Muscle of back (tissue), 11 donors: ENCODE measurements around the gene CLHC1. TPM values are rescaled to one million over a fixed set of nuclear protein-coding genes. Genes with fewer than 3 reads are reported as not detected.

Experiments used
- DNase-seq, 3 donors: peaks; one replicate each; pipeline versions ENCODE4 v3.0.0 to v3.0.0-alpha.2; 2013
- polyA plus RNA-seq, 10 donors: library from polyadenylated mRNA; unstranded; fragments of 120-200 nt; gene quantifications; one replicate each; pipeline ENCODE4 v1.2.1, GENCODE V29; 2013; ENCODE audit not compliant: insufficient read length in 10 of 10

CLHC1 gene
- polyA plus RNA-seq, 10 donors: 4.9 to 17.6 (median 11.9) TPM

DNA sequence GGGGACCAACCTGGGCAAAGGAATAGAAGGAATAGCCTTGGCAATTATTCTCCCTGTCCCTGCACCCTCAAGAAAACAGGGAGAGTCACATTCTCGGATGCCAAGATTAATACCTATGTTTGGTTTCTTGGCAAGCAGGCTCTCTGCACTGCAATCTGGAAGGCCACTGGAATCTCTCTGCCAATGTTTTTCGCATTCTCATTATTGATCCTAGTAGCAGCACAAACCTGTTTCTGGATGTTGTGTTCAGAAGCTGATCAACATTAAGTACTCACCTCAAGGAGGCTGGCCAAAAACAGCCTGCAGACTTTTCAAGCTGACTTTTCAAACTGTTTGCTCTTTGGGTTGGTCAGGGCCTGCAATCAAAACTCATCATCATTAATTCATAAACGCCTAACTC lies 62.2 kb downstream of the CLHC1 start:
- no peak for DNase-seq

DNA sequence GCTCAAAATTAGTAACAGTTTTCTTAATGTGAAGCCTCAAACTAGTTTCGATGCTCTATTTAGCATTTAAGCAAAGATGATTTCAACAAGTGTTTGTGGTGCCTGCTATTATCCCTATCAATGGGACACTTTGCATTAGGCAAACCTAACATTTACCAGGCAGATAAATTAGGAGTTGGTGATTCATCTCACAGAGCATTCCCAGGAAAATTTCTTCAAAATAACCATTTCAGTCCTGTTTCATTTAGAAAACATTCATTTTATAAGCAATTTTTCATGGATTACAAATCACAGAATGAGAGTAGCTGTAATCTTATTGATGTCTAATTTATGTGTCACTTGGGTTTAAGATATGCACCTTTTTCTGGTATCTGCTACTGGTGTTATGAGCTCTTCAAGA lies 62.7 kb downstream of the CLHC1 start:
- no peak for DNase-seq

DNA sequence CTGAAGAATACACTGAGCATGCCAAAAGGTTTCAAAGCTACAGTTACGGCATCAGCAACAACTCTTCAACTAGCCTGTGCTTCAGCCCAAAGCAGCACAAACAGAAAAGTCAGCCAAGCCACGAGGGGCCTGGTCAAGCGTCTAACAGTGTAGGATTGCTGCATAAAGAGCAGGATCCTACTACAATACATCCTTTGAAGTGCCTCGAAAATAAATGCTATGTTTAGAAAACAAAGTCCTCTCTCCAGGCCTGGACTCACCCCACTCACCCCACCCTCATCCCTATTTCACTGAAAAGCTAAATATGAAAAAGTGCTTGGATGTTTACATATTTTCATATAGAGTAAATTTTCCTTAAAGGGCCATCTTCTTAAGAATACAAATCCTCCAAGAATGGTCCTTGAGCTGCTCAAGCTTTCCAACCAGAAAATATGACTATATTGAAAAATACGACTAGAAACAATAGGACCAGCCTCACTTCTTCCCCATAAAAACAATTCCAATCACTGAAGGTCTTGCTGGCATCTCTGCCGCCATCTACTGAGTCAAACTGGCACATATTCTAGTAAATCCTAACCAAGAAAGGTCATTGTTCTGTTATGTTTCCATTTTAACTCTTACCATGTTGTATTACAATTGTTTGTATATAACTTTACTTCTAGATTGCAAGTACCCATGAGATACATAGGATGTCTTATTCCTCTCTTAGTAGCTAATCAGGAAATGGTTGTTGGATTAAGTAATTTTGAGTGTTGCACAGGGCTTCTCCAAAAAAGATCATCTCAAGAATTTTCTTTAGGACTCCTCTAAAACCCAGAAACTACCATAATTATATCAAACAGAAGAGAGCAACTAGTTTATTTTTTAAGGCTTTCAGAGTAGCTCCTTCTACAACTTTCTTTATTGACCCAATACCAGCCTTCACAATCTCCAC lies 63.6 kb downstream of the CLHC1 start:
- peak; percentile 58 to 83 (median 70) for DNase-seq

DNA sequence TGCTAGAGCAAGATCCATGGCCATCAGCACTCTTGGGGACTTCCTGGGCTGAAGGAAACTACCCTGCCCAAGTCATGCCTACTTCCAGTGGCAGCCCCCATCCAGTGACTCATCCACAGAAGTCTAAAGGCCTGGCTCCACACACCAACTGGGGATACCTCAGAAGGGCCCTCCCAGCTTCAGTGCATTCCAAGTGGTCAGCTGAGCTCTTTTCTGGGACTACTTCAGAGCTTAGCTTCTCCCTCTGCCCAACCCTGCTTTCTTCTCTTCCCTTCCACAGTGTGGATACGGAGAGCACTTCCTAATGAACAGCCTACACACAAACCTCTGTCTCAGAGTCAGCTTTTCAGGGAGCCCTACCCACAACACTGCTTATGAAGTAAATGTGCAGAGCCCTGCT lies 66.5 kb downstream of the CLHC1 start:
- no peak for DNase-seq

DNA sequence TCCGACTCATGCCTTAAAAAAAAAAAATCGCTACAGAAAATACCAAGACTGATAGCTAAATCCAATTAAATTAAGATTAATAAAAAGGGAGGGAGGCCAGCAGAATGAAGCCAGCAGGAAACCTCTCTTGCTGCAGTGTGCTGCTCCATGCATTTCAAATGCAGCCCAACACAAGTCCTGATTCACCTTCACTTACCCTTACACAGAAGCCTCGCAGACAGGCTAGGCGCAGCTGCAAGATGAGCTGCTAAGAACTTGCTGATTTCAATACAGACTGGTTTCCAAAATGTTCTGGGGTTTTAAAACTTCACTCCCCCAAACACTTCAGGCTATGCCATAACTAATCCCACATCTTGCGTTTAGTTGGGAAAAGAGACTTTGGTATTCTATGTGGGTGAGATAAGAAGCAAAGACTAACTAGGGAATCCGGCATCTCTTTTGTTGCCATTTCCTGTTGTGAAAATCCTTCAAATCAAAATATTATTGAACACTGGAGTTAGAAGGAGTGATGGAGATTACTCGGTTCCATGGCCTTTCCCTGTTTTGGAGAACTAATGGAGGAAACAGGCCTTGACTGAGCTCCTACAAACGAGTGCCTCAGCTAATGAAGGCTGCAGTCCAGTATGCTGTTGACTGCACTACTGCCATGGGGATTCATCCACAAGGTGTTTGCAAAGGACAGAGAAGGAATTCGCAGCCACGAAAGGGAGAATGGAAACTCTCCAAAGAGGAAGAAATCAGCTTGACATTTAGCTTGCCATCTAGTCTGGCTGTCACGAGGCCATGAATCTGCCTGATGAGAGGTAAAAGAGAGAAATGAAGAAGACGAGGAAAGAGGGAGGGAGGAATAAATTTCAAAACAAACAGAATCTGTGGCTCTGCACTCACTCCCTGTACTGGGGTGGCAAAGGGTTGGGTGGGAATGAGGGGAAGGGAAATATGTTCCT lies 67.3 kb downstream of the CLHC1 start:
- DNase-seq: no peak

DNA sequence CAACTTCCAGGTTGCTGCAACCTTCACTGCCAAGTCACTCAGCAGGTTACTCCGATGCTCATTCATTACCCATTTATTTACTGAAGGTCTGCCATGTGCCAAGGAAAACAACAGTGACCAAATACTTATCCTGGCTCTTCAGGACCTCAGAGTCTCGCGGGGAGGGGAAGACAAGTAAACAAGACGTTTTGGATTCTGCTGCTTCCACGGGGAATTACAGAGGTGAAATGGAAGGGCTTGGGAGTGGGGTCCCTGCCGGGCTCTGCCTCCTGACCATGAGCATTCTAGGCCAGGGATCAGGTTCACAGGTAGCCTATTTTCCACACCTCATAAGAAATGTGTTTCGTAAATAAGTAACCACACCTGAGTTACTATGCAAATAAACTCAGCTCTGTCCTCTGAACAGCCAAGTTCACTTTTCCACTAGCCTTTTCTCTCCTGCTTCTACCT lies 68.1 kb downstream of the CLHC1 start:
- no peak for DNase-seq

DNA sequence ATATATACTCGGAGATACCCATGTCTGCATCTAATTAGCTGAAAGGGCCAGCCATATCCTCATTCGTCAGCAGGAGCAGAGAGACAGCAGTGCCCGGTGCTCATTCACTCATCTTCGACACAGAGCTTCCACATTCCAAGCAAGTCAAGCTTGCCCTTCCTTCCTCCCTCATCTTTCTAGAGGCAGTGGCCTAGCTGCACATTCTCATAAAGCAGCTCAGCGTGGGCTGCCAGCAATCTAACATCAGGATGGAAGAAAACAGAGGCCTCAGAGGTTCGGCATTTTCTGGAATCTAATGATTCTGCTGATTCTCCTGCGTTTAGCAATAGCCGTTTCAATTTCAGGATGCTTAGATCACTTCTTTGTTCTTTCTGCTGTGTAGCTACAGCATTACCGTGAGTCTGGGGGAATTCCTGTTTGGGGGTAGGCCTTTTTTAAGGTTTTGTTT lies 68.8 kb downstream of the CLHC1 start:
- peak in 2 of 3 donors; percentile 57 to 69 for DNase-seq

DNA sequence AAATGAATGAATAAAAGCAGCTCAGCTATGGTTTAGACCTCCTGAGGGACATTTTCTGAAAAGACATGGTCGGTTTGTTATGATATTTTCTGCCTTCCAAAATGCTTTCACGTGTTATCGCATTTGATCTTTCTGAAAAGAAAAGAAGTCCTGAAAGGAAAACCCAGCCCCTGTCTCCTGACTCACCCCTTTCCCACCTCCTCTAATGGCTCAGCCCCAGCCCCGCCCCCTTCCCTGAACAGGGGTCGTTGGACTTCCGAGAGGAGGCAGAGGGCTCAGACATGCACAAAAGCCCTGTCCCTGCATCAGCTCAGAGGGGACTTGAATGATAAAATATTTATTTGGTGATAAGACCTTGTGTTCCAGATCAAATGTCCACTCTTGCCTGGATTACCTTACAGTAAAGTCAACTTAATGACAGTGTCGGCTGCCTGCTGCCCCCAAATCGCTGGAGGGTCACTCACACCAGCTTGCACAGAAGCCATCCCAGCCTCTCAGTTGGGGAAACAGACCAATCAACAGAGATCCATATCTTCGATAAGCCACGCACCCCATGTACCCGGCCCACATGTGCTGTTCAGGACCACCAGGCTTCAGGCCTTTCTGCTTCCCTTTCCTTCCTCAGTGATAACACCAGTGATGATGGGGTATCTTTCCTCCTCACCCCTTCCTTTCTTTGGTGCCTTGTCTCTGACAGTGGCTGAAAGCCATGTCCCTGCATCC lies 69.6 kb downstream of the CLHC1 start:
- DNase-seq: no peak

DNA sequence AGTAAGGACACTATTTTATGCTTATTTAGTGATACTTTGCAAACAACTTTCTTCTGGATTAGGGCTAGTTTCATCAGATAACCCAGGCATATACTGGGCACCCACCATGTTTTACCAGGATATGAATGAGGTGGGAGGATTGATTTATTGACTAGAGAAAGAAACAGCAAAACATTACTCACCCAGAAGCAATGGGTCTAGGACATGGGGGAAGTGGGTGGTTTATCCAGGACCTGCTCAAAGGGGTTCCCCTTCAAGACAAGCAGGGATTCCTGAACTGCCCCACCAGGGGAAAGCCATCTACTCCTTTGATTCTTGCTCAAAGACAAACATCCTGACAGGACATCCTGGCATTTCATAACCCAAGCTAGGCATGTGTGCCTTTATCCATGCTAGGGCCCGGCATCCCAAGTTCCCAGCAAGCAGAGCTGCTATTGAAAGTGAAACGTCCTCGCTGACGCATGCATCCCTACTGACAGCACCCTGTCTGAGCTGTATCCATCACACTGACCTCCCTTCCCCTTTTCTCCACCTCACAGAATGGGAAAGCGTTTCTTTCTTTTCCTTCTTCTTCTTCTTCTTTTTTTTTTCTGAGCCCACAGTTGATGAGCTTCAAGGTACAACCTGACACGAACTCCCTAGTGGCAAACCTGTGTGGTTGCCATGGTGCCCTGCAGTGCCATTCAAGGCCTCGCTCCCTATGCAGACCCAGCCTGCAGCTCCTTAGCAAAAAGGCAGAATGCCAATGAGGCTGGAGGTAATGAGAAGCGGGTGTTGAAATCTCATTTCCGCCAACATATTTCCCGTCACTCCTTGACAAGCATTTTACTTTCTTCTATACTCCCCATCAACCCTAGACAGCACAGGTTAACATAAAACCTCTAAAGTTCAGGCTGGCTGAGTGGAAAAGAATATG lies 70.5 kb downstream of the CLHC1 start:
- DNase-seq: no peak

DNA sequence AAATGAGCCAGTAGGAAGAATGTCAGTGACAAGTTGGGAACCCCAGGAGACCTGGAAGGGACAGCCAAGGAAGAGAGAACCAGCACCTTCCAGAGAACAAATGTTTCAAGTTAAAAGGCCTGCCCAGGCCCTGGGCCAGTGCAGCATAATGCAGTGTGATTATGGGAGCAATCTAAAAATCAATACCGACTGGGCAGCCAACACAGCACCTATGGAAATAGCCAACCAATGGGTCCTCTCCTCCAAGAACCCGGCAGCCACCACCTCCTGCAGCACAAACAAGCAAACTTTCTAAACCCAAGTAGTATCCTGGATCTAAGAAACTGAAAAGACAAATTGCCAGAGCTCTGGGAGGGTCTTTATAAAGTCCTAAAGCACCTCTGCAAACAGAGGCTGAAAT lies 71.7 kb downstream of the CLHC1 start:
- no peak for DNase-seq

DNA sequence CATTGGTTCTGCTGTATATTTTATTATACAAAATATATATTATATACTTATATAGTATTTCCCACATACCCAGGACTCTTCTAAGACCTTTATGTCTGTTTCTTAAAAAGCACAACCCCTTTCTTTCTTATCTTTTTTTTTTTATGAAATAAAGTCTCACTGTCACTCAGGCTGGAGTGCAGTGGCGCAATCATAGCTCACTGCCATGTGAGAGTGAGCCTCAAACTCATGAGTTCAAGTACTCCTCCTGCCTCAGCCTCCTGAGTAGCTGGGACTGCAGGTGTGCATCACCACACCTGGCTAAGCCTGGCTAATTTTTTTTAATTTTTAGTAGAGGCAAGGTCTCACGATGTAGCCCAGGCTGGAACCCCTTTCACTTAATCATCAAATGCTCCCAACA lies 72.3 kb downstream of the CLHC1 start:
- no peak for DNase-seq

DNA sequence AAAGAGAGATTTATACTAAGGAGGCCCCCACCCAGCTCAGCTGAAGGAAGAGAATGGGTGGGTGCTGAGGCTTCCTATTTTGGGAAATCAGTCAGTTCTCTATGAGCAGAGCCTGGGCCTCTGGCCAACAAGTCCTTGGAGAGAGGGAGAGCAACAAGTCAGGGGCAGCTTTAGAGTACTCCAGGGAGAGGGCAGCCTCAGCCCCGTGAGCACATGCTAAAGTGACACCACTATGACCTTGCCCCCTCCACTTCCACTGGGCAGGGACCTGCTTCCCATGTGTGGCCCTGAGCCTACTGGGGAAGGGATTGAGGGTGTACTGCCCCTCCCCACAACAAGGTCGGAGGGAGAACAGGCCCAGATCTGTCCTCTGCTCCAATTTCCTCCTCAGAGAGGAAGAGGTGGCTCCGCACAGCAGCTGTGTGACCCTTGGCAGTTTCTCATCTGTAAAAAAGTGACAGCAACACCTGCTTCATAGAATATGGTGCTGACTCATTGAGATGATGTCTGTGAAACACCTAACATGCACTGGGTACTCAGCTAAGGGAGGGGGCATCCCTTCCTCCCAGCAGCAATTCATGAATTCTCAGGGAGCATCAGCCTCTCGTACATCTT lies 72.9 kb downstream of the CLHC1 start:
- peak in 2 of 3 donors; percentile 62 to 69 for DNase-seq

DNA sequence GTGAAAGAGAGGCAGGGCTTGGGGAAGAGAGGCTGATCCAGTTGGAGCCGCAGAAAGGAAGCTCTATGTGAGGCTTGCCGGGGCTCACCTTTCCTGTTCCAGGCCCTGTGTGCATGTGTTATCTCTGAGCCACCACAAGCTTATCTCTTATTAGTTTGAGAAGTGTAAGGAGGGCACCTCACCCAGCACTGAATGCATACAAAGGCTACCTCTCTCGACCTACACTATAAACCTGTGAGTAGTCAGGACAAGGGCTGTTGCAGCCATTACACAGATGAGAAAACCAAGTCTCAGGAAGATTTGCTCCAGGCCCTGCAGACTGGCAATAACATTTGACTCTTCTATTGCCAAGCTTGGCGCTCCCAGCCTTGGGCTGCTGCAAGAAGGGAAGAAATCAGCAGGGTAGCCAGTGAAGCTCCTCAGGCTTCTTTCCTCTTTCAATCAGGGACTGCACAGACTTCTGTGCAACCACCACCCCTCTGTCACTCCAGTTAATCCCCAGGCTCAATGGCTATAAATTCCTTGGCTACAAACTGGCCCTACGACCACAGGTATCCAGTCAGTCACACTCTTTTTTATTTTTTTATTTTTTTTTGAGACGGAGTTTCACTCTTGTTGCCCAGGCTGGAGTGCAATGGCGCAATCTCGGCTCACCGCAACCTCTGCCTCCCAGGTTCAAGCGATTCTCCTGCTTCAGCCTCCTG lies 73.8 kb downstream of the CLHC1 start:
- DNase-seq: no peak

DNA sequence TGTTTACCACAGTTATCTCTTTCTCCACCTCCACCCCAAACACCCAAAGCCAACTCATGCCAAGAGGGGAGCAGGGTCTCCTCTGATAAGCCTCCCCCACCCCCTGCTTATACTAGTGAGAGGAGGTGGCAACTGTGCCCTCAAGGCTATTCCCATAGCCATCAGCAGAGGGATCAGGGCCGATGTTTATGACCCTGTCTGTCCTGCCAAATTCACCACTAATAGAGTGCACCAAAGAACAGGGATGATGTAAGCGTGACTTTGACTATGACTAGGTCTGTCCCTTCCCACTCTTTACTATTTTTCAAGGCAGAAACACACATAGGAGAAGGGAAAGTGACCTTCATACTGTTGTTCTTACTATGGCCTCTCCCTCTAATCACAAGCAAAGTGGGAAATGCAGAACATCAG lies 74.6 kb downstream of the CLHC1 start:
- no peak for DNase-seq

DNA sequence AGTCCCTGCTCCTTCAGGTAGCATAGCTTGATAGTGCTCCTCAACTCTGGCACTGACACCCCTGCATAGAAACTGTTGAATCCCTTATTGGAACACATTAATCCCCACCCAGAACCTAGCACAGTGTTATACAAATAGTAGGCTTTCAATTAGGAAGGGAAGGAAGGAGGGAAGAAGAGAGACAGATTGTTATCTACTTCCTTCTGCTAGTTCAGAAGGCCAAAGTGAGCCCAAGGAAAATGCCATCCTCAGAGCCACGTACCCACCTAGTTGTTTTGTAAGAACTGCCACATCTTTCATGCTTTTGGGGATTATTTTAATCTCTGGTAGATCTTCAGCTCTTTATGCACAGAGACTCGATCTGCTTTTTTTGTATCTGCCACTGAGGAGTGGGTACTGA lies 75.1 kb downstream of the CLHC1 start:
- DNase-seq: no peak

DNA sequence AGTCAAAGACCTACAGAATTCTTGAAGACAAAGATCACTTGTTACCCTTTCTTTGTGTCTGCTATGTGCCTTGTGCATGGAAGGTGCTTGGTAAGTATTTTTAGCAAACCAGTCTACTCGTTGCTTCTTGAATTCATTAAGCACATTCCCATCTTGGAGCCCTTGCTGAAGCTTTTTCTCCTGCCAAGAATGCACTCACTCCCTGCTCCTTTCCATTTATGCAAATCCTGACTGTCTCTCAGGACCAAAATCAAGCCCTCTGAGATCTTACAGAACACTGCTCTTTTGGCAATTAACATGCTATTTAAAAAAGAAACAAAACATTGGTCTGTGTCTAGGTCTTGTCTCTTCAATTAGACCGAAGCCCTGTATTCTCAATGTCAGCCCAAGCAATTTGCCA lies 75.8 kb downstream of the CLHC1 start:
- DNase-seq: peak; percentile 53 to 75 (median 57)

DNA sequence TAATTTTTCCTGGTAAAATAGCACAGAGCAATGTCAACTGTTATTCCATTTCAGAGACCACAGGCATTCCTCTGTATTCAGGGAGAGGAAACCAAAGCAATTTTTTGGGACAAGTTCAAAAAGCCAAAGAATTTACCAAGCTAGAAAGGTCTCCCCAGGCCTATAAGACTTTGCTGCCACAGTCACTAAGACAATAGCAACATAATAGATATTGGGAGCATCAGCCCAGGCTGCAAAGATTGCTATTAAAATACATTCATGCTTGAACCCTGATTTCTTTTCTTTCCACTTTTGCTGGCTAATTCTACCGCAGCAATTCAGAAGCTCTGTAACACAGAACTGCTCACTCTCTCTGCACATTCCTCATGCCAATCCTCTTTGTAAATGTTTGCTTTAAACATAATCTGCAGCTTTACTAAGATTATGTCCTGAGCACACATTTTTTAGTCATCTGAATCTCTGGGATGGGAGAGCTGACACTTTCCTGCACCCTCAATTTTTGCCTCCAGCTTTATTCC lies 76.3 kb downstream of the CLHC1 start:
- peak in 1 of 3 donors; percentile 71 for DNase-seq

DNA sequence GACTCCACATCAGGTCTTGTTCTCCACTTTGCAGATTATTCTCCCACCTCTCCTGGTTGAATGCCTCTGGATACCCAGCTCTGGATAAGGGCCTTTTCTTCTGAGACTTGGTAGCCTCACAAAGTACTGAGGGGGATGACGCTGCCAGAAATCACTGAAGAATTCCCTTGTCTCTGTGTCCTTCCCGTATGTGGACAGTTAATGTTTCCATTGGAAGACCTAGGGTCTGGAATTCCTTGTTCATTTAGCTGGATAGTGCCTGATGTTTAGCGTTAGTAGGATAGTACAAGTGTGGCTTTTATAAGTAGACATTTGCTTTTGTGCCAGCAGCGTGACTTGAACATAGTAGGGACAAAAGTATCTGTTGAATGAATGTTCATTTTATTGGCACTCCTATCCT lies 76.9 kb downstream of the CLHC1 start:
- no peak for DNase-seq

DNA sequence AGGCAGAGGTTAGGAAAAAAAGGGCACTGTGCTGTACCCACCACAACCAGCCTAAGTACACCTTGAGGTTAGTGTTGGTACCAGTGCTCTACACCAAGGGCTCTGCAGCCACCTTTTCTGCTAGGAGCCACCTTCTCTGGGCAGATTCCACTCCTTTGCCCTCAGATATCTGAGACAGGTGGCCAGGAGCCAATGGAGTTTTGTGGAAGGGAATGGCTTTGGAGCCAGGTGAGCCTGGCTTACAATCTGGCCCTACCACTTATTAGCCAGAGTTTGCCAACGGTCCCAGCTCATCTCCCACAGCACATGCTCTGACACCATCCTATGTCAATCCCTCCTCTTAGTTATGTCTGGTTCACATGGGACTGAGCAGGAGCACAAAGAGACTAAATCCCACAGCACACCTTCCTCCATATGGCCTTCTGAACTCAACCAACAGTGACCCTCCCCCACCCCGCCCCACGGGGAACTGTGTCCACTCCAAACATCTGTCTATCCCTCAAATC lies 77.5 kb downstream of the CLHC1 start:
- DNase-seq: no peak
